Measurements from ENCODE around the gene PNLIPRP3. TPM values are rescaled to one million over a fixed set of nuclear protein-coding genes. Genes with fewer than 3 reads are reported as not detected.

PNLIPRP3 gene
- total RNA-seq: not detected in 2 replicates
- polyA plus RNA-seq: not detected in 2 replicates
- polyA plus RNA-seq (2012): not detected in 2 replicates
- polyA minus RNA-seq (ENCODE audit: low replicate concordance): not detected in 2 replicates

GRCh38 chr10:116427671-116428070 lies at the start of gene PNLIPRP3:
Gene PNLIPRP3, plus strand, starts transcription at chr10:116427847. Its CDS starts 166 bp downstream, at chr10:116428013.
- TF ChIP-seq EZH2 (IDR thresholded peaks at IDR 0.05; ENCODE audit: low read length, missing control alignments): no peak
- Histone ChIP-seq H3K79me2 (ENCODE audit: control insufficient read depth, insufficient read depth, low read length) (no peaks in the 10 kb centered on the region), H3K27me3 (ENCODE audit: control insufficient read depth, insufficient read depth, low read length) (no peaks in the 10 kb centered on the region), H2AFZ (ENCODE audit: low read length) (no peak within 1 kb of the TSS), H3K4me1 (ENCODE audit: control insufficient read depth, extremely low read depth, insufficient read depth, low read length) (no peaks in the 10 kb centered on the region), H3K4me3 (replicated peaks in 1 of 4; ENCODE audit: control extremely low read depth in 1 of 4, insufficient read depth in 1 of 4, low read depth in 3 of 4, low read length in 4 of 4) (no peak within 1 kb of the TSS), H3K4me2 (ENCODE audit: extremely low read depth, insufficient read depth, low read length) (no peak within 1 kb of the TSS), H3K9me3 (ENCODE audit: control insufficient read depth, insufficient read depth, low read depth, low read length) (no peaks in the 10 kb centered on the region), H3K36me3 (ENCODE audit: control insufficient read depth, insufficient read depth, low read length) (no peaks in the 10 kb centered on the region), H4K20me1 (ENCODE audit: control insufficient read depth, extremely low read depth, insufficient read depth, low read length) (no peaks in the 10 kb centered on the region), H3K27ac (ENCODE audit: insufficient read depth, low read length) (no peak within 1 kb of the TSS), H3K9ac (ENCODE audit: insufficient read depth, low read length) (no peak within 1 kb of the TSS)
- DNase-seq (ENCODE audit: low read depth in 2 of 2): no peak

GRCh38 chr10:116382290-116382689 lies 45.4 kb upstream of the PNLIPRP3 start:
- Histone ChIP-seq H3K4me3 (replicated peaks in 1 of 4; ENCODE audit: control extremely low read depth in 1 of 4, insufficient read depth in 1 of 4, low read depth in 3 of 4, low read length in 4 of 4) (no peak overlapping the region), H3K27me3 (ENCODE audit: control insufficient read depth, insufficient read depth, low read length) (no peaks in the 10 kb centered on the region), H3K36me3 (ENCODE audit: control insufficient read depth, insufficient read depth, low read length) (no peaks in the 10 kb centered on the region), H3K4me2 (ENCODE audit: extremely low read depth, insufficient read depth, low read length) (no peak overlapping the region), H3K9ac (ENCODE audit: insufficient read depth, low read length) (no peak overlapping the region), H3K27ac (ENCODE audit: insufficient read depth, low read length) (no peak overlapping the region), H3K9me3 (ENCODE audit: control insufficient read depth, insufficient read depth, low read depth, low read length) (no peaks in the 10 kb centered on the region), H3K4me1 (ENCODE audit: control insufficient read depth, extremely low read depth, insufficient read depth, low read length) (no peaks in the 10 kb centered on the region), H3K79me2 (ENCODE audit: control insufficient read depth, insufficient read depth, low read length) (no peaks in the 10 kb centered on the region), H4K20me1 (ENCODE audit: control insufficient read depth, extremely low read depth, insufficient read depth, low read length) (no peaks in the 10 kb centered on the region), H2AFZ (ENCODE audit: low read length) (no peak overlapping the region)
- TF ChIP-seq EZH2 (IDR thresholded peaks at IDR 0.05; ENCODE audit: low read length, missing control alignments) (no peak), CTCF (conservative IDR thresholded peaks at IDR 0.05 in 1 of 2, IDR thresholded peaks at IDR 0.05 in 1 of 2; ENCODE audit: low read depth in 1 of 2, low read length in 2 of 2) (no peak)
- DNase-seq (ENCODE audit: low read depth in 2 of 2): no peak

GRCh38 chr10:116385311-116385710 lies 42.3 kb upstream of the PNLIPRP3 start:
- DNase-seq (ENCODE audit: low read depth in 2 of 2): no peak
- H2AFZ ChIP-seq (ENCODE audit: low read length): no peak overlapping the region
- no peaks in the 10 kb centered on the region for H3K4me1 ChIP-seq (ENCODE audit: control insufficient read depth, extremely low read depth, insufficient read depth, low read length)
- H3K27me3 ChIP-seq (ENCODE audit: control insufficient read depth, insufficient read depth, low read length): no peaks in the 10 kb centered on the region
- H3K79me2 ChIP-seq (ENCODE audit: control insufficient read depth, insufficient read depth, low read length): no peaks in the 10 kb centered on the region
- no peak overlapping the region for H3K27ac ChIP-seq (ENCODE audit: insufficient read depth, low read length)
- TF ChIP-seq EZH2 (IDR thresholded peaks at IDR 0.05; ENCODE audit: low read length, missing control alignments): no peak
- TF ChIP-seq CTCF (conservative IDR thresholded peaks at IDR 0.05 in 1 of 2, IDR thresholded peaks at IDR 0.05 in 1 of 2; ENCODE audit: low read depth in 1 of 2, low read length in 2 of 2): no peak
- H3K4me2 ChIP-seq (ENCODE audit: extremely low read depth, insufficient read depth, low read length): no peak overlapping the region
- no peaks in the 10 kb centered on the region for H3K36me3 ChIP-seq (ENCODE audit: control insufficient read depth, insufficient read depth, low read length)
- no peaks in the 10 kb centered on the region for H4K20me1 ChIP-seq (ENCODE audit: control insufficient read depth, extremely low read depth, insufficient read depth, low read length)
- H3K9me3 ChIP-seq (ENCODE audit: control insufficient read depth, insufficient read depth, low read depth, low read length): no peaks in the 10 kb centered on the region
- H3K4me3 ChIP-seq (replicated peaks in 1 of 4; ENCODE audit: control extremely low read depth in 1 of 4, insufficient read depth in 1 of 4, low read depth in 3 of 4, low read length in 4 of 4): no peak overlapping the region
- no peak overlapping the region for H3K9ac ChIP-seq (ENCODE audit: insufficient read depth, low read length)

Measured in fibroblast of lung (primary cell).